Urinary bladder (tissue), 4 donors: Measurements from ENCODE around the gene RASGEF1C. TPM values are rescaled to one million over a fixed set of nuclear protein-coding genes. Genes with fewer than 3 reads are reported as not detected.
A peak's percentile ranks its signal among the peaks of the same experiment; 100 is the strongest.
"Not testable (repeated sequence)": the region's sequence is repeated elsewhere in the genome, so short reads cannot be mapped to it uniquely, and the experiment has no call there.

Experiments used
- DNase-seq: peaks from one replicate; pipeline ENCODE4 v3.0.0-alpha.2; 2015; ENCODE audit errors: extremely low spot score
- H3K27ac ChIP-seq: one replicate; pipeline ENCODE4 v1.5.1; 2013; ENCODE audit warnings: low read depth, mild to moderate bottlenecking, moderate library complexity
- H3K36me3 ChIP-seq: one replicate; pipeline ENCODE4 v1.6.1; 2013; ENCODE audit warnings: mild to moderate bottlenecking, moderate library complexity; ENCODE audit not compliant: insufficient read depth
- H3K4me1 ChIP-seq: one replicate; pipeline ENCODE4 v1.6.1; 2013; ENCODE audit warnings: mild to moderate bottlenecking, moderate library complexity; ENCODE audit not compliant: insufficient read depth
- H3K4me3 ChIP-seq: one replicate; pipeline ENCODE4 v1.5.1; 2013; ENCODE audit warnings: low read depth, low read length
- WGBS: extraction: QIAGEN DNeasy Blood & Tissue Kit; methylation state at CpG from one replicate; pipeline ENCODE4 v1.1.7; 2013; 5-methylcytosine and 5-hydroxymethylcytosine counted together
- polyA plus RNA-seq: library from polyadenylated mRNA; stranded (reverse); fragments of 200-250 nt; gene quantifications from one replicate; pipeline ENCODE4 v1.2.3, GENCODE V29; 2013
- total RNA-seq: library from RNA; depleted of rRNA; stranded (reverse); fragments of >200 nt; gene quantifications from one replicate; pipeline ENCODE4 v1.2.3, GENCODE V29; 2014
- donor health status: healthy with polysubstance abuse.
- donor health status: healthy.

Gene RASGEF1C
- total and polyA plus RNA-seq, 2 donors, result 0.69 to 1.1 TPM

- H3K27ac ChIP-seq, result no peak overlapping the region
- 2% methylated on average over 58 of the region's 58 CpGs for WGBS
- DNase-seq, result no peak
- no peaks in the 10 kb centered on the region for H3K36me3 ChIP-seq
- H3K4me3 ChIP-seq, result peak overlapping the region; percentile 39
- no peaks in the 10 kb centered on the region for H3K4me1 ChIP-seq
These were observed 118.8 kb downstream of the RASGEF1C start for GRCh38 chr5:180090098-180090768.

- WGBS, result 76% methylated on average over 18 of the region's 18 CpGs
These were observed 119.4 kb downstream of the RASGEF1C start for GRCh38 chr5:180089628-180090027.

DNA sequence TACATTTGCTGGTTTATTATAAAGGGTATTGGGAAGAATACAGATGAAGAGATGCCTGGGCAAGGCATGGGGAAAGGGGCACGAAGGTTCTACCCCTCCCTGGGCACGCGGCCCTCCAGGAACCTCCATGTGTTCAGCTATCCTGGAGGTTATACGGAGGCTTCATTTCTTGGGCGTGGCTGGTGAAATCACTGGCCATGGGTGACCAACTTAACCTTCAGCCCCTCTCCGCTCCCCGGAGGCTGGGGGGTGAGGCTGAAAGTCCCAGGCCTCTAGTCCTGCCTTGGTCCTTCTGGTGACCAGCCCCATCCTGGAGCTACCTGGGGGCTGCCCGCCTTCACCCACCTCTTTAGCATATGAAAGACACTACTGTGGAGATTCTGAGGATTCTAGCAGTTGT, 120.5 kb downstream of the RASGEF1C start:
- Histone ChIP-seq H3K36me3 (no peaks in the 10 kb centered on the region), H3K4me3 (no peak overlapping the region), H3K27ac (no peak overlapping the region), H3K4me1 (no peaks in the 10 kb centered on the region)
- DNase-seq, result no peak
- 95% methylated on average over 8 of the region's 8 CpGs for WGBS

More at GRCh38 chr5:180089628-180090027, 119.4 kb downstream of the RASGEF1C start:
- H3K4me1 ChIP-seq, DNase-seq, H3K27ac ChIP-seq, H3K36me3 ChIP-seq, H3K4me3 ChIP-seq: not testable (repeated sequence)

- H3K4me1 ChIP-seq, result no peaks in the 10 kb centered on the region
- DNase-seq, result no peak
- H3K36me3 ChIP-seq, result no peaks in the 10 kb centered on the region
- 82% methylated on average over 11 of the region's 11 CpGs for WGBS
- no peak overlapping the region for H3K27ac ChIP-seq
- H3K4me3 ChIP-seq, result no peak overlapping the region
These were observed 122.1 kb downstream of the RASGEF1C start for GRCh38 chr5:180086816-180087399.

GRCh38 chr5:180085837-180086236, 123.2 kb downstream of the RASGEF1C start:
- no peak overlapping the region for H3K4me3 ChIP-seq
- DNase-seq, result no peak
- 58% methylated on average over 7 of the region's 7 CpGs for WGBS
- no peaks in the 10 kb centered on the region for H3K36me3 ChIP-seq
- no peaks in the 10 kb centered on the region for H3K4me1 ChIP-seq
- no peak overlapping the region for H3K27ac ChIP-seq

DNA sequence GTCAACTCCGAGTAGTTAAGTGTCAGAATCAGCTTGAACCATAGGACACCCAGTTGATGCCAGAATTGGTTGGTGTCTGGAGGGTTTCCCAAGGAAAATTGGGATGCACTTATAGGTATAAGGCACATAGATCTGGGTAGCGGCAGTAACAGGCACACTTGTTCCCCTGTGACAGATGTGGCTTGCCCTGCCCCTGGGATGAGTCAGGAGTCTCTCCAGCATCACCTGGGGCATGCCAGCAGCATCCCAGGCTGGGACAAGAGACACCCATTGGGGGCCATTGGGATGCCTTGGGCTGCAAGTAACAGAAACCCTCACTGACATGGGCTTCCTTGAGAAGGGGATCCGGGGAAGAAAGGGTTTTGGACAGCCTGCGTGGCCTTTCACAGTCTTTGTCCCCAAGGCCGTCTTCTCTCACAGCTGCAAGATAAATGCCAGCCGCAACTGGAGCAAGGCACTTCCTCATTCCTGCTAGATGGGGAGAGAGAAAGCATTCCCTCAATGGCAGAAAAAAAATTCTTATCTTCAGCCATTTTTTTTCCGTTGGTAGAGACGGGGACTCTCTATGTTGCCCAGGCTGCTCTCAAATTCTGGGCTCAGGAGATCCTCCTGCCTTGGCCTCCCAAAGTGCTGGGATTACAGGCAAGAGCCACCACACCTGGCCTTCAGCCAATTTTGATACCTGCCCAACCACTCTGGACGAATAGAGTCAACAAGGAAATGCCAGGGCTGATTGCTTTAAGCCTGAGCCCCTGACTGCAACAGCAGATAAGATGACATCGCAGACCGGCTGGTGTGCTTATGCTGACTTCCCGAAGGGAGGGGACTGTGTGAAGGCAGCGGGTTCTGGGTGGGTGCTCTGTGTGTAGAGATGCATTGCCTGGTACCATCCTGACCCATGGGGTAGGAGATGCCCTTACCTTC, 124.1 kb downstream of the RASGEF1C start:
- WGBS, result 38% methylated on average over 13 of the region's 13 CpGs
- Histone ChIP-seq H3K4me3 (no peak overlapping the region), H3K36me3 (no peaks in the 10 kb centered on the region), H3K4me1 (no peaks in the 10 kb centered on the region), H3K27ac (no peak overlapping the region)
- DNase-seq, result peak; percentile 57

DNA sequence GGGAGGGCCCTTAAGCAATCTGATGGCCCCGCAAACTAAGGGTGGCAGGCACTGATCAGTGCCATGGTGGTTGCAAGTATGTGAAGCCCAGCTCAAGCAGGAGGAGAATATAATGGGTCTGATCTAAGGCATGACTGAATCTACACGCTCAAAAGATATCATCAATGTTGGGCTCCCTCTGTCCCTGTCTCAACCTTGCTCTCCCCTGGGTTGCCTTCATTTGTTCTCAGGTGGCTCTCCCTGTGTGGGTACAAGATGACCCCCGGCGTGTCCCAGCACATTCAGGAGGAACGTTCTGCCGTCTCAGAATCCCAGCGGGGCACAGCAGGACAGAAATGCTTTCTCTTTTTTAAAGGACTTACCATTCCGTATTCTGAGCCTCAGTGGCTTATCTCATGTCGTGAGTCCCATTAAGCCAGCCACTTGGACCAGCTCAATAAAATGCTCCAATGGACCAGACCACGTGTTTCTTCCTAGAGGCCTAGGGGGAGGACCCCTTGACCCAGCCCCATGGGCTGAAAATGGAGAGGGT, 125.4 kb downstream of the RASGEF1C start:
- 87% methylated on average over 10 of the region's 10 CpGs for WGBS
- H3K4me1 ChIP-seq, result no peaks in the 10 kb centered on the region
- no peaks in the 10 kb centered on the region for H3K36me3 ChIP-seq

DNA sequence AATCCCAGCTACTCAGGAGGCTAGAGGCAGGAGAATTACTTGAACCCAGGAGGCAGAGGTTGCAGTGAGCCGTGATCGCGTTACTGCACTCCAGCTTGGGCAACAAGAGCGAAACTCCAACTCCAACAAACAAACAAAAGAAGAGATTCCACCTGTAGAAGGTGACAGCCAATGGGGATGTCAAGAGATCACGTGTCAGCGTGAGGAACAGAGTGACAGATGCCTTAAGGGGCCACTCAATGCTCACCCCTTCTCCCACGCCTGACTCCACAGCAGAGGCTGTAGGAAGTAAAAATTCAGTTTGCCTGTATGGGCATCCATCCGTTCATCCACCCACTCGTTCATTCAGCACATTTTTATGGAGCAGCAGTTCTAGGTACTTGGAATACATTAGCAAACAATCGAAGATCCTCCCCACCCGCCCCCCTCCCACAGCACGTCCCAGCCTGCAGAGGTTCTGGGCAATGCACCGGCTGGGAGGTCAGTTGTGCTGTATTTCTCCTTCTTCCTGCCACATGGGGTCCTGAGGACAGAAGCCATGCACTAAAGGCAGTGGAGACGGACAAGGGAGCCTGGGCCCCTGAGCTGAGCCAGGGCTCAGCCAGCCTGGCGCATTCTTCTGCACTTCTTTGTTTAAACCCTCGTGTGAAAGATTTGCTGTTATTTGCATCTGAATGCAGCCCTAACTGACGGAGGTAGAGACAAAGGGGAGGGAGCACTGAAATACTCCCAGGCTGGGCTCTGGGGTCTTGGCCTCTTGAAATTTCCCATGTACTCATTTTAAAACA, 126.2 kb downstream of the RASGEF1C start:
- no peak for DNase-seq
- H3K27ac ChIP-seq, result no peak overlapping the region
- no peak overlapping the region for H3K4me3 ChIP-seq
- 67% methylated on average over 17 of the region's 17 CpGs for WGBS
- H3K4me1 ChIP-seq, result no peaks in the 10 kb centered on the region
- H3K36me3 ChIP-seq, result no peaks in the 10 kb centered on the region

More for the DNA sequence above, 125.4 kb downstream of the RASGEF1C start:
- H3K27ac ChIP-seq, result no peak overlapping the region
- H3K4me3 ChIP-seq, result no peak overlapping the region
- no peak for DNase-seq

DNA sequence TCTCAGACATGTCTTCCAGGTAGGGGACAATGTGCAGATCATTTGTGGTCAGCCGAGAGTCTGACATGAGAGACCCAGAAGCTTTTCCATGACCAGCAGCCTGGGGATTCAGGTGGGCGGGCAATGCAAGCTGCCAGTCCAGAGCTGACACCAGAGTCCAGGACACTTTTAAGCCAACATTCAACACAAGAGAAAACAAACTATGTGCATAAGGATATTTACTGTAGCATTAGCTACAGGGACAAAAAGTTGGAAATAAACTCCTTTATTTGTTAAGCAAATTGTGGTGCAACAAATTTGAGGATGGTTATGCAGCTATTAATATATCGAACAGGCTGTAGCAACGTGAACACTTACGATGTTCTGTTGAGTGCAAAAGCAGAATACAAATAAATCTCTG, 127.5 kb downstream of the RASGEF1C start:
- no peak overlapping the region for H3K27ac ChIP-seq
- H3K4me1 ChIP-seq, result no peaks in the 10 kb centered on the region
- no peak for DNase-seq
- no peak overlapping the region for H3K4me3 ChIP-seq
- no peaks in the 10 kb centered on the region for H3K36me3 ChIP-seq
- WGBS, result 86% methylated on average over 5 of the region's 5 CpGs

- DNase-seq, result no peak
- H3K4me3 ChIP-seq, result no peak overlapping the region
- WGBS, result 79% methylated on average over 24 of the region's 24 CpGs
- no peak overlapping the region for H3K27ac ChIP-seq
- H3K4me1 ChIP-seq, result no peaks in the 10 kb centered on the region
- H3K36me3 ChIP-seq, result no peaks in the 10 kb centered on the region
These were observed 128.3 kb downstream of the RASGEF1C start for GRCh38 chr5:180080486-180081280.

DNA sequence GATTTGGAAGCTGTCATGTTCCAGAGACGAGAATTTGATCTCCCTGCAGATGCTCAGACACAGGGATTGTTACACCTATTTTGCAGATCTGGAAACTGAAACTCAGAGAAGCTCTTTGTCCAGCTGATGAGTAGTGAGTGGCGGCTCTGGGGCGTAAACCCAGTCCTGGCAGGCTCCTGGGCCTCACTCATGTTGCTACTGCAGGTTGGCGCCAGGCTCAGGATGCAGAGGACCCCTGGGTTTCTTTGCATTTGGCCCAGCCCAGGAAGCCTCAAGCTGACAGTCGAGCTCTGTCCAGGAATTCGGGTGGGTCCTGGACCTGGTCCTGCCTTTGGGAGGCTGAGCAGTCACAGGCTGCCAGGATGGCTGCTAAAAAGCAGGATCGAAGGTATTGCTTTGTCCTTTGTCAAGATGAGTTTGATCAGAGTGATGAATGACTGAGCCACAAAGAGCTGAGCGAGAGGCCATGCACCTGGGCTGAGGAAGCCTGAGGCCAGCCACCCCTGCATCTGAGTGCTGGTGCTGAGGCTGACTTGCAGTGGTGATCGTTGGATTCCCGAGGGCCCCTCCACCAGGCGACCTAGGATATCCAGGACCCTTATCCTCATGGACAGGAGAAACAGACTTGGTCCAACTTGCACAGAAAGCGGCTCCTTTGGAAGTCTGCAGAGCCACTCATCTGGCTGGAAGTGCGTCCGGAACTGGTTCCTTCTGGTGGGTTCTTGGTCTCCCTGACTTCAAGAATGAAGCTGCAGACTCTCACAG, 129.1 kb downstream of the RASGEF1C start:
- no peaks in the 10 kb centered on the region for H3K4me1 ChIP-seq
- DNase-seq, result no peak
- no peak overlapping the region for H3K27ac ChIP-seq
- H3K36me3 ChIP-seq, result no peaks in the 10 kb centered on the region
- 71% methylated on average over 14 of the region's 14 CpGs for WGBS
- H3K4me3 ChIP-seq, result no peak overlapping the region

DNA sequence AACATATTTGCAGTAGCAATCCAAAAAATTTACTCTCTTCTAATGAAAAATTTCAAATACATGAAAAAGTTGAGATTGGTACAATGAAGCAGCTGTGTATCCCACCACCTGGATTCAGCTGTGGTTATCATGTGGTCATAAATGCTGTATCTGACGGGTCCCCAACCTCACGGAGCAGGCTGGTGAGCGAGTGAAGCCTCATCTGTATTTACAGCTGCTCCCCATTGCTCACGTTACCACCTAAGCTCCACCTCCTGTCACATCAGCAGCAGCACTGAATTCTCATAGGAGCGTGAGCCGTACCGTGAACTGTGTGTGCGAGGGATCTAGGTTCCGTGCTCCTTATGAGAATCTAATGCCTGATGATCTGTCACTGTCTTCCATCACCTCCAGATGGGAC, 130.7 kb downstream of the RASGEF1C start:
- no peak overlapping the region for H3K4me3 ChIP-seq
- H3K27ac ChIP-seq, result no peak overlapping the region

More for the DNA sequence above, 130.7 kb downstream of the RASGEF1C start:
- DNase-seq, result no peak
- Histone ChIP-seq H3K4me1 (no peaks in the 10 kb centered on the region), H3K36me3 (no peaks in the 10 kb centered on the region)
- whole genome bisulfite sequencing, result 76% methylated on average over 9 of the region's 9 CpGs
